Measurements from ENCODE around the gene NEK10.

DNA sequence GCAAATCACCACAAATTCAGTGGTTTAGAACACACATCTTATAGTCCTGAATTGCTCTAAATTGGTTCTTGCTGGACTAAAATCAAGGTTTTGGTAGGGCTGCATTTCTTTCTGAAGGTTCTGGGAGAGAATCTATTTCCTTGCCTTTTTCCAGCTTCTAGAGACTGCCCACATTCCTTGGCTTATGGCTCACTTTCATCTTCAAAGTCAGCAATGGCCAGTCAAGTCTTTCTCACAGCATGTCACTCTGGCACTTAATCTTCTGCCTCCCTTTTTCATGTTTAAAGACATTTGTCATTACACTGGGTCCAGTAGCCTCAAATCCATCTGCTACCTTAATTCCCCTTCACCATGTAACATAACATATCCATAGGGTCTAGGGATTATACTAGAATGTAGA, 149.0 kb downstream of the NEK10 start:
- TF ChIP-seq, protein P1, sequence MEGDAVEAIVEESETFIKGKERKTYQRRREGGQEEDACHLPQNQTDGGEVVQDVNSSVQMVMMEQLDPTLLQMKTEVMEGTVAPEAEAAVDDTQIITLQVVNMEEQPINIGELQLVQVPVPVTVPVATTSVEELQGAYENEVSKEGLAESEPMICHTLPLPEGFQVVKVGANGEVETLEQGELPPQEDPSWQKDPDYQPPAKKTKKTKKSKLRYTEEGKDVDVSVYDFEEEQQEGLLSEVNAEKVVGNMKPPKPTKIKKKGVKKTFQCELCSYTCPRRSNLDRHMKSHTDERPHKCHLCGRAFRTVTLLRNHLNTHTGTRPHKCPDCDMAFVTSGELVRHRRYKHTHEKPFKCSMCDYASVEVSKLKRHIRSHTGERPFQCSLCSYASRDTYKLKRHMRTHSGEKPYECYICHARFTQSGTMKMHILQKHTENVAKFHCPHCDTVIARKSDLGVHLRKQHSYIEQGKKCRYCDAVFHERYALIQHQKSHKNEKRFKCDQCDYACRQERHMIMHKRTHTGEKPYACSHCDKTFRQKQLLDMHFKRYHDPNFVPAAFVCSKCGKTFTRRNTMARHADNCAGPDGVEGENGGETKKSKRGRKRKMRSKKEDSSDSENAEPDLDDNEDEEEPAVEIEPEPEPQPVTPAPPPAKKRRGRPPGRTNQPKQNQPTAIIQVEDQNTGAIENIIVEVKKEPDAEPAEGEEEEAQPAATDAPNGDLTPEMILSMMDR (IDR thresholded peaks at IDR 0.05; ENCODE audit: low read length), result no peak
- TF ChIP-seq EZH2phosphoT487 (IDR thresholded peaks at IDR 0.05; ENCODE audit: low read length) (no peak), EZH2 (optimal IDR thresholded peaks at IDR 0.05; ENCODE audit: low read depth, low read length) (no peak)

Data from MM.1S (cell line).